Stimulated activated CD4-positive, alpha-beta T cell treated with anti-CD3 and anti-CD28 coated beads, TNF-alpha, amount 100 ng/mL, for 1 hour (primary cell): ENCODE results near the gene CPT1B.

Experiments
- DNase-seq, 3 donors: peaks; one replicate each; pipeline ENCODE4 v3.0.0-alpha.2; 2020; ENCODE audit warnings: low read depth in 3 of 3, low spot score in 1 of 3

The CPT1B gene

DNA sequence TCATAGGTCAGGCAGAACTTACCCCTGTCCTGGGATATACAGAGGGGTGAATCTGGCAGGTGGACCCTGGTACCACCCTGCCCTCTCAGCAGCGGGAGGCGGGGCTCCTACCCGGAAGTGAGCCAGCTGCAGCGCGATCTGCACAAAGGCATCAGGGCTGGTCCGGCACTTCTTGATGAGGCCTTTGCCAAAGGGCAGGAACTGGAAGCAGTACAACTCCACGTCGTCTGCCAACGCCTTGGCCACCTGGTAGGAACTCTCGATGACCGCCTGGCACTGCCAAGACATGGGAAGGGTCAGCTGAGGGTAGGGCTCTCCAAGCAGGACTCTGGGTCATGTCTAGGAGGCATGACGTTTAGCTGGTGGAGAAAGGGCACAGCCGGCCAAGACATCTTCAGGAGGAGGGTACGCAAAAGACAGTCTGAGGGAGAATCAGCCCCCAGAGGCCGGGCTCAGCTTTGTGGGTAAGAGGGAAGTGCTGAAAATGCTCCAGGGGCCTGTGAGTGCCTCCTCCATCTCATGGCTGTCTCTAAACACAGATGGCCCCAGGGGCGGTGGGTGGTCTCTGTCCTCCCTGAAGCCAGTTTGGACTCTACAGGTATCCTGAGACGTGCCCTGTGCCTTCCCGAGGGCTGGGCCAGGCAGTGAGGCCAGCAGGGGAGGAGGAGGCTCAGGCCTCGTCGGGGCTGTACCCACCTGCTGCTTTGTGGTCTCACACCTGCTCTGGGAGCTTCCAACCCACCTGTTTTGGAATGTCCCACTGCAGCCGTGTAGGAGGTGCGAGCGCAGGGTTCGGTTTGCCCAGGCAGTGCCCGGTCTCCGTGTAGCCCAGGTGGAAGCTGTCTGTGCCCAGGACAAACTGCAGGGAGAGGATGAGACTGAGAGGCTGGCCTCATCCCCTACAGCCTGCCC, 6.7 kb downstream of the CPT1B start:
- no peak for DNase-seq

DNA sequence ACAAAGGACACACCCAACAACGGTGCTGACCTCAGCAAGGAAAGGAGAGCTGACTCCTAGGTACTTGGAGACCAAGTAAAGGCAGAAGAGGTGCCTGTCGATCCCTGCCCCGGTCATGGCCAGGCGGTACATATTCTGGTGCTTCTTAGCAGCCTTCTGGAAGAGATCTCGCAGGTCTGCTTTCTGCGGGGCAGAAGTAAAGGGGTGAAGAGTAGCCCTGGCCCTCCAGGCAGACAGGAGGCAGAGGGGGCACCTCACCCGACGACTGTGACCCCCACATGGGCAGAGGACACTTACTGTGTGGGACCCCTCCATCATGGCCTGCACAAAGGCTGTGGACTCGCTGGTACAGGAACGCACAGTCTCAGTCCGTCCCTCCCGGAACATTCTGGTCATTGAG, 7.4 kb downstream of the CPT1B start:
- no peak for DNase-seq

DNA sequence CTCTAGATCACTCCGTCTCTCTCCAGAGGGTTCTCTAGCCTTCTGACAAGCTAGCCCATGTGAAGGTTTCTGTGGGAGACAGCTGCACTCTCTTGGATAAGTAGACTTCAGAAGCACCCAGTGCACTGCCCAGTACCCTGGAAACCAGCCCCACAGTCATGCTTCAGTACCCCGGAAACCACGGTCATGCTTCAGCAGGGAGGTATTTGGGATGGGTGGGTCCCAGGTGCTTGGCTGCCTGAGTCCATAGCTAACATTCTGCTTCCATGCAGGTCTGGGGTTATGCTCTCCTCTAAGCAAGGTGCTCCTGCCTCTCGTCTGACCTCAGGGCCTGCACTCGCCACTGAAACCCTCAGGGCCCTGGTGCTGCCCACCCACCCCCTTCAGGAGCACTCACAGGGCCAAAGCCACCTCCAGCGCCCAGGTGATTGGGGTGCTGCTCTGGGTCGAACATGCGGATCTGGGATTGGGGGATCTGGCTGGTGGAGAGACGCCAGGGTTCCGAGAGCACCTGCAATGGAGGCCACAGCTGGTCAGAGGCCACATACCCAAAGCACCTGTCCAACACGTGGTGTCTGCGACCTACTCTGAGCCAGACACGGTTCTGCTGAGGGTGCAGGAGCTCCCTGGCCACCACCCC, 8.2 kb downstream of the CPT1B start:
- DNase-seq: no peak

DNA sequence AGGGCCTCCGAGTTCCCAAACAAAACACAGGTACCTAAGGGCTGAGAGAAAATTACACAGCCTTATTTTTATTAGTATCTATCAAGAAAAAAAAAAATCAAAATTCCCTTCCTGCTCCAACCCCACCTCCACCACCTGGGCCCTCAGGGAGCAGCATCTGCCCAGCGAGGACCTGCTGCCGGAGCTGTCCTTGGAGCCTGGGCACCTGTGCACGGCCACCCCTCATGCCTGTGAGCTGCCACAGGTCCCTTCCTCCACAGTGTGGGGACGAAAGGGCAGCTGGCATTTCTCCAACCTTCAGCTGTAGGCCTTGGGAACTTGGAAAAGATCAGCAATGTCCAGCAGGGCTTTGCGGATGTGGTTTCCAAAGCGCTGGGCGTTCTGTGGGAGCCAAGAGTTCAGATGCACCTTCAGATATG, 9.2 kb downstream of the CPT1B start:
- no peak for DNase-seq

DNA sequence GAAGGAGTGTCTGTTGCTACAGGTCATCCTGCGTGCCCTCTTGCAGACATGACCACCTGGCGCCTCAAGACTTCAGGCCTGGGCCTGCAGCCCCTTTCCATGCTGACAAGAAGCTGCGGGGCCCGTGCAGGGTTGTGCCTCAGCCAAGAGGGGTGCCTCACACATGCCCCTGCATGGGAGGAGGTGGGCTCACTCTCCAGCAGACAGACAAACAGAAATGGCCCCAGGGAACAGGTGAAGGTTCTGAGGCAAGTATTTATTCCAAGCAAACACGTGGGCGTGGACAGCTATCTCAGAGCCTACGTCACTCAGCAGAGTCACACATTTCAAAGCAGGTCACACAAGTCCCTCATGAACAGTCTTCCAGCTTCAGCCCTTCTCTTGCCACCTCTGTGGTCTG, 9.6 kb downstream of the CPT1B start:
- no peak for DNase-seq

DNA sequence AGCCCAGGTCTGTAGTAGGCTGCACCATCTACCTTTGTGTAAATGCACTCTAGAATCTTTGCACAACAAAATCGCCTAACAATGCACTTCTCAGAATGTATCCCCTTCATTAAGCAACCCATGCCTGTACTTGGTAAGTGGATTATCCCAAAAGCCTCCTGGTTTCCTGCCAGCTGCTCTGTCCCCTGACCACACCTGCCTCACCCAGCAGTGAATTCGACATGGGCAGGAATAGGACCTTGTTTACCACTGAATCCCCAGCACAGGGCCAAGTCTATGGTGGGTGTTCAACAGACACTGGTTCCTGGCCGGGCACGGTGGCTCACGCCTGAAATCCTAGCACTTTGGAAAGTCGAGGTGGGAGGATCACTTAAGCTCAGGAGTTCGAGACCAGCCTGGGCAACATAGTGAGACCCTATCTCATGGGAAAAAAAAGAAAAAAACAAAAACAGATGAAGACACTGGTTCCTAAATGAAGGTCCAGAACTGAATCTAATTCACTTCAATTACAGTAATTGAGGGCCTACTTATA, 10.4 kb downstream of the CPT1B start:
- no peak for DNase-seq

DNA sequence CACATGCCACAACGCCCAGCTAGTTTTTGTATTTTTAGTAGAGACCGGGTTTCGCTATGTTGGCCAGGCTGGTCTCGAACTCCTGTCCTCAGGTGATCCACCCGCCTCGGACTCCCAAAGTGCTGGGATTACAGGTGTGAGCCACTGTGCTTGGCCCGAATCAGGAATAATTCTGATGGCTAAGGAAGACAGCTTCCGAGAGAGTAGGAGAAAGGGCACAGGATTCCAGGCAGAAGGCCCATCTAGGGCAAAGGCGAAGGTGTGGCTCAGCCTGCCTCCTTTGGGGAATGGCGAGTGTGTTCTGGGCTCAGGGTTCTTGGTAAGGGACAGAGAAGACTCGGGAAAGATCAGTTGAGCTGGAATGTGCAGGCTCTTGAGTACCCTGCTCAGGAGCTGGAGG, 13.9 kb downstream of the CPT1B start:
- DNase-seq: no peak

DNA sequence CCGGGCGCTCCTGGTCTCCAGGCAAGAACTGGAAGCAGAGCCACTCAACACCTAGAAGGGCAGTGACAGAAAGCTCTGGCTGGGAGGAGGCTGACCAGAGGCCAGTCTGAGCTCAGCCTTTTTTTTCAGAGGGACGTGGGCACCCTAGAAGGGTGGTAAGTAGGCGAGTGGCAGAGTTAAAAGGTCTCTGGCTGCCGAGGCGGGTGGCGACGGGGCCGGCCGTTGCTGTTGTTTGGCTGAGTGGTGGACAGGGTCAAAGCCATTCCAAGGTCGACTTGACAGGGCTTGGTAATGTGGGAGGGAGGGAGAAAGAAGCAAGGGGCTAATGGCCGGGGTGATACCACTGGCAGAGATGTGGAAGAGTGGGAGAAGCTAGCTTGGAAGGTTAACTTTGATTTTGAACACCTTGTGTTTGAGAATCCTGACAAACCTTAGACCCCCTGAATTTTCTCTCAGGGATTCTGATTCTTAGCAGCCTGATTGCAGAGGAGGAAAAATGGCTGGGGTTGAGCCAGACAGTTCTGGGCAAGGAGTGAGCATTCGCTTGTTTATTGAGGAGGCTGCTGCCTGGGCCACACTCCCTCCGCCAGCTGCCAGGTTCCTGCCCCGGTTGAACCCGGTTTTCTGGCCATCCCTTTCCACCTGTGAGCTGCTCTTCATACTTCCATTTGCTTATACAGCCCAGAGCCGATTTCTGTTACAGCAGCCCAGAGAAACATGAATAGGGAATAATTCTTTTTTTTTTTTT, 14.6 kb downstream of the CPT1B start:
- DNase-seq: no peak

DNA sequence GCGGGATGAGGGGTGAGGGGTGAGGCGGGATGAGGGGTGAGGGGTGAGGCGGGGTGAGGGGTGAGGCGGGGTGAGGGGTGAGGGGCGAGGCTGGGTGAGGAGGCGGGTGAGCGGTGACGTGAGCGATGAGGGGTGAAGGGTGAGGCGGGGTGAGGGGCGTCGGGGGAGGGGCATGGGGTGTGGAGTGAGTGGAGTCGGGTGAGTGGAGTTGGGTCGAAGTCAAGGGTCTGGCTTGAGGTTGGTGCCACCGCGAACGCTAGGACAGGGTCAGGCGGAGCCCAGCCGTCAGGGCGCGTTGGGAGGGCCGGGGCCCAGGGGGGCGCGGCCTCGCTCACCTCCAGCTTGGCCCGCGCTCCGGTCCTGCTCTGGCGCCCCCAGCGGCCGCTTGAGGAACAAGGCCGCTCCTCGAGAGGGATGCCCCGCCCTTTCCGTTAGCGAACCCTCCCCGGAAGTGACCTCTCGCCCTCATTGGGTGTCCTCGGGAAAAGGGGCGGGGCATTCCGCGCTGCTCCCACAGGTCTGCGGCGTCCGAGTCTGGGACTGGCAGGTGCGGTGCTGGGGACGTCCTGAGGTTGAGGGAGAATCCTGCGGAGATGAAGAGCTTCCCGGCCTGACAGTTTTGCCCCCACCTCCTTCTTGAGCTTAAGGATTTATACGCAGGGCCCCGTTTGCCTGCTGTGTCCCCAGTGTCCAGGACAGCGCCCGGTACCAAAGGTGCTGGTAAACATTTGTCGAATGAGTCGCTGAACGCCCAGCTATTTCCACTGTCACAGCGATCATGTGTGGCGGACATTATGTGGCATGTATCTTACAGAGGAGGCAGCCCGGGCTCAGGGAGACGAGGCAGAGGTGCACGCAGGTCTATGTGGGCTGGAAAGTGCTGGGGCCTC, 15.5 kb downstream of the CPT1B start, which contains the start of gene SYCE3:
Gene SYCE3, minus strand, starts transcription at position 397 of the 890 bp plus-strand sequence. CDS start 6,514 bp downstream, outside the sequence.
- DNase-seq: peak; percentile 93 to 97 (median 94)

DNA sequence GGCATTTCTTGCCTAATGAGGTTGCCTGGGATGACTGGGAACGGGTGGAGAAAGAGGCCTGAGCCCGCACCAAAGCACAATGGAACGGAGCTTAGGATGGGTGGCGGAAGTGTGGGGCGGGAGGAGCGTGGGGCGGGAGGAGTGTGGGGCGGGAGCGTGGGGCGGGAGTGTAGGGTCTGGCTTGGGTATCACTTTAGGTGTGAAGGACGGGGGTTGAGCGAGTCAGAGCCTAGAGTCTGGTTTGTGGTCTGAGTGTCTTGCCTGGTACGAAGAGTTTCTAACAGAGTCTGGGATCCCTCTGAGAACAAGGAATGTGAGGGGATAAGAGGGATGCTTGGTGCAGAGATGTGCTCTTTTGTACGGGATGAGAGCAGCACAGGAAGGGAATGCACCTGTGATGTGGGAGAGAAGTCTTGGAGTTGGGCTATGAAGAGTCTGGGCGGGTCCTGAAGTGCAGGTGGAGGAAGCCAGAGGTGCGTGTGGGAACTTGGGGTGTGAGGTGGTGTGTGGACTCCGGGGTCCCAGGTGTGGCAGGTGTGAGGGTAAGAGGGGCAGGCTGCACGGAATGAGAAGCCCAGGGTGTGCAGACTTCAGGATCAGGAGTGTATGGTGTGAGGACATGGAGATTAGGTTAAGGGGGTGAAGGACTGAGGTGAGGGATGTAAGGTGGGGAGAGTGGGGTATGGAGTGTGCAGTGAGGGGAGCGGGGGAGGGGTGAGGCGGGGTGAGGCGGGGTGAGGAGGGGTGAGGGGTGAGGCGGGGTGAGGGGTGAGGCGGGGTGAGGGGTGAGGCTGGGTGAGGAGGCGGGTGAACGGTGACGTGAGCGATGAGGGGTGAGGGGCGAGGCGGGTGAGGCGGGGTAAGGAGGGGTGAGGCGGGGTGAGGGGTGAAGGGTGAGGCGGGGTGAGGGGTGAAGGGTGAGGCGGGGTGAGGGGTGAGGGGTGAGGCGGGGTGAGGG, 16.5 kb downstream of the CPT1B start:
- no peak for DNase-seq

DNA sequence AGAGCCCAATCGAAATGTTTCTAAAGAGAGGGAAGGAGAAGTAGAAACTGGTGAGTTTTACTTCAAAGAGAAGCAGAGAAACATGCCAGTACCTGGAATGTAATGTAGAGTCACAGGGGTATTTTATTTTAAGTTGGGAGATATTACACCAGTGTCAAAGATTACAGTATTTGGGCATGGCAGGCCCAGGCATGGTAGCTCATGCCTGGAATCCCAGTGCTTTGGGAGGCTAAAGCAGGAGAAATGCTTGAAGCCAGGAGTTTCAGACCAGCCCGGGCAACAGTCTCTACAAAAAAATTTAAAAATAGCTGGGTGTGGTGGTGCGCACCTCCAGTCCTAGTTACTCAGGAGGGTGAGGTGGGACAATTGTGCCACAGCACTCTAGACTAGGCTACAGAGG, 18.2 kb downstream of the CPT1B start:
- no peak for DNase-seq

DNA sequence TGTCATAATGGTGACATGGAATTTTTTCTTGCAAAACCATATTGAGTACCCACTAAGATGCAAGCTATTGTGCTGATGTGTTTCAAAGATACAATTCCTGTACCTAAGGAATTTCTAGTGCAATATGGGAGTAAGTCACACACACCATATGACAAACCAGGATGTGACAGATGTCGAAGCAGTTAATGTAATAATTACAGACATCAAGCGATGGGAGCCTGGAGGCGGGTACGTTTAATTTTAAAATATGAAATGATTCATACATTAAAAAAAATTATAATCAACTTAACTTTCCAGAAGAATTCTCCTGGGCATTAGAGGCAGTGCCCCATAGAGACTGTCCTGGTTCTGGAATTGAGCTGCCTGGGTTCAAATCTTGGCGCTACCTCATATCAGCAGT, 21.5 kb downstream of the CPT1B start:
- DNase-seq: no peak

DNA sequence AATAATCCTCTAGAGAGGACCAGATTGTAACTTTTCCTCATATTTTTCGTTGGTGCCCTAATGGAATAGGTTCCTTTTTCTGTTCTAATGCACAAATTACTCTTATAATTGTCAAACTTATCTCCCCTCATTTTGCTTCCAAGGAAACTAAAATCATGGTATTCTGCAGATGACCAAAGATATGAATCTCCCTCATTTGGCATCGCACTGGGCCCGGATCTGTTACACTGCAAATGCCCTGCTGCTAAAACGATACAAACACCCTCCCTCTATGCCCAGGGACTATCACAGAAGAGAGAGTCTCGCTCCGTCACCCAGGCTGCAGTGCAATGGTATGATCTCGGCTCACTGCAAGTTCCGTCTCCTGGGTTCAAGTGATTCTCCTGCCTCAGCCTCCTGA, 24.9 kb downstream of the CPT1B start:
- DNase-seq: no peak

DNA sequence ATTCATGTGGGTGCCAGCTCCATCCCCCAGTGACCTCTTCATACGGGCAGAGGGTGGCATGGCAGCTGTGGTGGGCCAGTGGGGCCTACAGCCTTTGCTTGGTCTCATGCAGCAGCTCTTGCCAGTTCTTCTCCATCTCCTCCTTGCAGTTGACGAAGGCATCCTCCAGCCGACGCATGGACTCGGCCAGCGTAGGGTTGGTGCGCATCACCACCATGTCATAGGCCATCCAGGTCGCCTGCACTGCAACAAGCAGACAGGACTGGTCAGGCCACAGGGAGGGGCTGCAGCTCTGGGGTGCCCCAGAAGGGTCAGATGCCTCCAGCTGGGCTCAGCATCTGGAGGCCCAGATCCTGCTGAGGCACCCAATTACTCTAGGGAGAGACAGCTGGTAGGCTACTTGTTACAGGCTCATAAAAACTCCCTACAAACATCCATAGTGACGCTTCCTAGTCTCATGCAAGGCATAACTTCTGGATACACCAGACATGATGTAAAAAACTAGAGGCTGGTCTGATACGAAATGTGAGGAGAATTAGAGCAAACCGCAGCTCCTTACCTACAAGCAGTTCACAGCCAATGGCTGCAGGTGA, 27.0 kb downstream of the CPT1B start:
- DNase-seq: no peak

DNA sequence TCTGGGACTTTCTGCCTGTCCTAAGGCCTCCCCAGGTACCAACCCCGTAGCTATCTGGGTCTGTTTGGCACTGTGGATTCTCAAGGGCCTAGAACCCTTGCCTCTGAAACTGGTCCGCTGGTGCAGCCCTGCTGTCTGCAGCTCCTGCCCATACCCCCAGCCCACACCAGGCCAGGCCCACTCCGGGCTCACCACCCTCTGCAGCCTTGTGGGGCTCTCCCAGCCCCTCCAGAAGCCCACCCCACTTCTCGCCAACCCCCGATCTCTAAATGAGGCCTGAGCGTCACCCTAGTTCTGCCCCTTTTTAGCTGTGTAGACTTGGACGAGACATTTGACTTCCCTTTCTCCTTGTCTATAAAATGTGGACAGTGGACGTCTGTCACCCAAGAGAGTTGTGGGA, 27.8 kb downstream of the CPT1B start:
- no peak for DNase-seq

DNA sequence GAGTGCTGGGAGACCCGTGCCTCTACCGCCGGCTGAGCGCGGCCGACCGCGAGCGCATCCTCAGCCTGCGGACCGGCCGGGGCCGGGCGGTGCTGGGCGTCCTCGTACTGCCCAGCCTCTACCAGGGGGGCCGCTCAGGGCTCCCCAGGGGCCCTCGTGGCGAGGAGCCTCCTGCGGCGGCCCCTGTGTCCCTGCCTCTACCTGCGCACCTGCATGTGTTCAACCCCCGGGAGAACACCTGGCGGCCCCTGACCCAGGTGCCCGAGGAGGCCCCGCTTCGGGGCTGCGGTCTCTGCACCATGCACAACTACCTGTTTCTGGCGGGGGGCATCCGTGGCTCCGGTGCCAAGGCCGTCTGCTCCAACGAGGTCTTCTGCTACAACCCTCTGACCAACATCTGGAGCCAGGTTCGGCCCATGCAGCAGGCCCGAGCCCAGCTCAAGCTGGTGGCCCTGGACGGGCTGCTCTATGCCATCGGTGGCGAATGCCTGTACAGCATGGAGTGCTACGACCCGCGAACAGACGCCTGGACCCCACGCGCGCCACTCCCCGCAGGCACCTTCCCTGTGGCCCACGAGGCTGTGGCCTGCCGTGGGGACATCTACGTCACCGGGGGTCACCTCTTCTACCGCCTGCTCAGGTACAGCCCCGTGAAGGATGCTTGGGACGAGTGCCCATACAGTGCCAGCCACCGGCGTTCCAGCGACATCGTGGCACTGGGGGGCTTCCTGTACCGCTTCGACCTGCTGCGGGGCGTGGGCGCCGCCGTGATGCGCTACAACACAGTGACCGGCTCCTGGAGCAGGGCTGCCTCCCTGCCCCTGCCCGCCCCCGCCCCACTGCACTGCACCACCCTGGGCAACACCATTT, 29.1 kb downstream of the CPT1B start:
- no peak for DNase-seq

DNA sequence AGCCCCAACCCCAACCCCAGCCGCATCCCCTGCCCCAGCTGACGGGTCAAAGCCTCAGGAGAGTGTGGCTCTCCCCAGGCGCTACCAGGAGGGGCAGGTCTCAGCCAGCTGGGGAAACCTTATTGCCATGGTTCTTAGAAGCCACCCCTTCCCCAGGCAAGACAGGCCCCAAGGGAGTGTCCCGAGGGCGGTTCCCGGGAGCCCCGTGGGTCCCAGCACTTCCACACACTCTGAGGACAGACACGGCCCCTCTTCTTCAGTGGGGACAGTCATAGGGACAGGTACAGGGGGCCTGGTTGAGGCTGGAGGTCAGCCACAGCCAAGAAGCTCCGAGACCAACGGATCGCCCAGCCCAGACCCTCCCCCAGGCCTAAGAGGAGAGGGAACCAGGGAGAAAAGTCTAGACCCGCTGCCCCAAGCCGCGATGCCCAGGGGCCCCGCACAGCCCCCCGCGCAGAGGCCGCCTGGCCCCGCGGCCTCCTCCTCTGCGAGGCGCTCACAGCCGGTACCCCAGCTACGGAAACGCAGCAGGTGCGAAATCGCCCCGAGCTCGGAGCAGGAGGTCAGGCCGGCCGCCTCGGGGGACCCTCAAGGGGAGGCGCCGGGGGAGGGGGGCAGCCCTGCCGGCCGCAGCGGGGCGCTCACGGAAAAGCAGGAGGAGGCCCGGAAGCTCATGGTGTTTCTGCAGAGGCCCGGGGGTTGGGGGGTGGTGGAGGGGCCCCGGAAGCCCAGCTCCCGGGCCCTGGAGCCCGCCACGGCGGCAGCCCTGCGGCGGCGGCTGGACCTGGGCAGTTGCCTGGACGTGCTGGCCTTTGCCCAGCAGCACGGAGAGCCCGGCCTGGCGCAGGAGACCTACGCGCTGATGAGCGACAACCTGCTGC, 29.9 kb downstream of the CPT1B start:
- no peak for DNase-seq
